ENCODE data around the gene LRRC45. TPM values are rescaled to one million over a fixed set of nuclear protein-coding genes. Genes with fewer than 3 reads are reported as not detected.

The LRRC45 gene
- total RNA-seq, 1 donor from 2014 or later = 14.3 TPM

GRCh38 chr17:82047914-82048570, 24.9 kb downstream of the LRRC45 start:
- DNase-seq (ENCODE audit: low spot score in 2 of 2) (no peak), FAIRE-seq (no peak)

GRCh38 chr17:82048571-82048971, 25.5 kb downstream of the LRRC45 start:
- no peak for DNase-seq (ENCODE audit: low spot score in 2 of 2)
- no peak for FAIRE-seq

DNA sequence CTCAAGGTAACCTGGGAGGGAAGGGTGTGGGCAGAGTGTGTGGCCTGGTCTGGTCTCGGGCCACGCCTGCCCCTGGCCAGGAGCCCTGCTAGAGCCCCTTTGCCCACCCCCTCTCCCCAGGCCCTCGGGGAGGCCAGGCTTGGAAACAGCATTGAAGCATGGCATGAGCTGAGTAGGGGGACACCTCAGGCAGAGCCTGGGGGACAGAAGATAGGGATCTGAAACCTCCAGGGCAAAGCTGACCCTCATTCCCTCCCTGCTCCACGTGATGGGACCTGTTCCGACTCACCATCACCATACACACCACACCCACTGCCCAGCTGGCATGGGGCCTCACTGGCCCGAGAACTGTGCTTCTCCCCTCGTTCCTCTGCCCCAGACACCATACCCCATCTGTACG, 26.0 kb downstream of the LRRC45 start:
- no peak for DNase-seq (ENCODE audit: low spot score in 2 of 2)
- FAIRE-seq = no peak

- no peak for DNase-seq (ENCODE audit: low spot score in 2 of 2)
- no peak for FAIRE-seq
Observed at GRCh38 chr17:82049521-82049971, 26.4 kb downstream of the LRRC45 start.

DNA sequence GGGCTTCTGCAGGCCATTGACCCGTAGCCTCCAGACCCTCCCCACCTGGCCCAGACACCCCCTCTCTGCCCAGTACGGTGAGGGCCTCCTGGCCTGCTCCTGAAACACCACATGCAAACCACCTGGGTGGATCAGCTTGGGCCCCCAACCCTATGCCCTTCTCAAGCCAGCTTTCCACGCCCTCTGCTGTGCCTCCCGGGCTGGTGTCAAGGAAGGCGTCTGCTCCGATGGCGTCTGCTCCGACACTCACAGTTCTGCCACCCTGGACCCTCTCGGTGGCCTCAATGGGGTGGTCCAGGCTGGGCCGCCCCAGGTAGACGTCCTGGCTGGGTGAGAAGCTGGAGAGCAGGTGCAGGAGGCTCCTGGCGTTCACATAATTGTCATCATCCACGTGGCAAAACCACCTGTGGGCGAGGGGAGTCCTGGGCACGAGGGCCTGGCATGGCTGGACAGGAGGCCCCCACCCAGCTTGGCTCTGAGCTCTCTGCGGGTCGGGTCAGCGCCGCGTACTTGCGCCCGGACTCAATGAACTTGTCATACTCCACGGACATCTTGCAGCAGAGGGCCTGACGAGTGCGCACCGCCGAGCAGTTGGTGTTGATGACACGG, 27.2 kb downstream of the LRRC45 start:
- FAIRE-seq = no peak

DNA sequence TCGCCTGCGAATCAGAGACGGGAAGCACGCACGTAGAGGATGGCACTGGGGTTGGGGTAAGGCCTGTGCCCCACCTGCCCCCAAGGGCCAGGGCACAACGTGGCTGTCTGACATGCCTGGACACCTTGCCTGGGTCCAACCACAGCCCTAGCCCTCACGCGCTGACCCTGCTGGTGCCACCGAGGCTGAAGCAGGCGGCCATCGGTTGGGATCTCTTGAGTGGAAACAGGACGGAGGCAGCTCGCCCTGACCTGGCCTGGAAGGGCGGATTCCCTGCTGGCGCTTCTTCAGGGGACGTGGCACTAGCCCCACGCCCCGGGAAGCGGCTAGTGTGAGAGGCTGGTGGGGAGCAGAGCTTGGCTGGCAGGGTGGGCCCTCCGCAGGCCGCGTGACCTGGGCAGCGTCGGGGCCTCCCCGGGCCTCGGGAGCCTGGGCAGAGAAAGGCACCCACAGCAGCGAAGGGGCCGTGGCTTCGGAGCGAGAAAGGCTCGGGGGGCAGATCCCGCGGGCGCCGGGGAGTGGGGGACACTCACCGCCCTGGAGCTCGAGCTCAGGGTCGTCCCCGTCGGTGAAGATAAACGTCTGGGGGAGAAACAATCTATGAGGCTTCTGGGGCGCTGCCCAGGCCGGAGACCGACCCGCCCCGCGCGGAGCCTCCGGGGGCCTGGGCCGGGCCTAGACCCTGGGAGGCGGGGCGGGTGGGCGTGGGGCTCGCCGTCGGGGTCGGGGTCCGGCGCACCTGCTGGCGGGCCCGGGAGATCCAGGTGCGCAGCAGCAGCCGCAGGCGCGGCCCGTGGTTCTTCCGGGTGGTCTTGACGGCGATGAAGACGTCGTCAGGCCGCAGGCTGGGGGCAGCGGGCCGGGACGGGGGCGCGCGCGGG, 27.9 kb downstream of the LRRC45 start:
- FAIRE-seq = no peak
- peak in 1 of 2 donors; percentile 53 for DNase-seq (ENCODE audit: low spot score in 2 of 2)

More for the DNA sequence above, 27.2 kb downstream of the LRRC45 start:
- DNase-seq (ENCODE audit: low spot score in 2 of 2) = no peak

- DNase-seq (ENCODE audit: low spot score in 2 of 2) = peak; percentile 98 to 99
- no peak for FAIRE-seq
Observed at GRCh38 chr17:82051776-82052637, 28.9 kb downstream of the LRRC45 start, which contains the start of the genes GPS1 and RFNG. Gene GPS1 (plus strand): TSS chr17:82051898. CDS start chr17:82051932, 34 bp downstream. Gene RFNG (minus strand): TSS chr17:82051811. CDS start chr17:82051766, 45 bp downstream.

- FAIRE-seq = no peak
- no peak for DNase-seq (ENCODE audit: low spot score in 2 of 2)
Observed at GRCh38 chr17:82052638-82053059, 29.5 kb downstream of the LRRC45 start.

- FAIRE-seq (no peak), DNase-seq (ENCODE audit: low spot score in 2 of 2) (no peak)
Observed at GRCh38 chr17:82053130-82053529, 30.0 kb downstream of the LRRC45 start.

GRCh38 chr17:82053556-82054263, 30.6 kb downstream of the LRRC45 start:
- DNase-seq (ENCODE audit: low spot score in 2 of 2) (no peak), FAIRE-seq (no peak)

- FAIRE-seq (no peak), DNase-seq (ENCODE audit: low spot score in 2 of 2) (no peak)
Observed at GRCh38 chr17:82054351-82055022, 31.4 kb downstream of the LRRC45 start.

DNA sequence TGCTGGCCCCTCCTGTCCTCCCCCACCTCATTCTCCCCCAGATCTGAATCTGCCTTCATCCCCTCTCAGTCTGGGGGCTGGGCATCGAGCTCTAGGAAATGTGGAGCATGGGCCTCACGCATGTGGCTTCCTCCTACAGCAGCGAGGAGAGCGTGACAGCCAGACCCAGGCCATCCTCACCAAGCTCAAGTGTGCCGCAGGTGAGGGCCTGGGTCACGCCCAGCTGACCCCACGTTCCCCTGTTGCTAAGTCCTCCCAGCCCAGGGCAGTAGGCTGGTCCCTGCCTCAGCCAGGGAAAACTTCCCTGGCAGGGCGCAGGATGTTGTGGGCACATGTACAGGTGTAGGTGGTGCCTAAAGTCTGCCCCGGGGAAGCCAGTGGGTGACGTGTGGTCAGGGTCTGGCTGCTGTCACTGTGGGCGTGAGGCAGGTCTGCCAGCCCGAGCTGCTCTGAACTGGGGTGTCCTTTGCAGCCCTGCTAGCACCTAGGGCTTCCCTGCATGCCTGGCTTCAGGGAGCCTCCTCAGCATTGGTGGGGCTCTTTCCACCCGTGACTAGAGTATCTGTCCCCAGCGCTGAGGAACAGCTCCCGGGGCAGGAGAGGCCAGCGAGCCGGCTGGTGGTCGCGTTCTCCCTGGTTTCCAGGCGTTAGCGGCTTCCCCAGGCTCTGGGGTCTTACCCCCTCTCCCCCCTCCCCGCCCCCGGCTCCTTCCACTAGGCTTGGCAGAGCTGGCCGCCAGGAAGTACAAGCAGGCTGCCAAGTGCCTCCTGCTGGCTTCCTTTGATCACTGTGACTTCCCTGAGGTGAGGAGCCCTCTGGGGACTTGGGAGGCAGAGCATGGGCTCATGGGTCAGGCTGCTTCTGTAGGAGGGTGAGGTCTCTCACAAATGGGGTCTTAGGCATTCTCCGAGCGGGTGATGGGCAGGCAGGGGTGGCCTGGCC, 32.2 kb downstream of the LRRC45 start:
- no peak for DNase-seq (ENCODE audit: low spot score in 2 of 2)
- FAIRE-seq = no peak

DNA sequence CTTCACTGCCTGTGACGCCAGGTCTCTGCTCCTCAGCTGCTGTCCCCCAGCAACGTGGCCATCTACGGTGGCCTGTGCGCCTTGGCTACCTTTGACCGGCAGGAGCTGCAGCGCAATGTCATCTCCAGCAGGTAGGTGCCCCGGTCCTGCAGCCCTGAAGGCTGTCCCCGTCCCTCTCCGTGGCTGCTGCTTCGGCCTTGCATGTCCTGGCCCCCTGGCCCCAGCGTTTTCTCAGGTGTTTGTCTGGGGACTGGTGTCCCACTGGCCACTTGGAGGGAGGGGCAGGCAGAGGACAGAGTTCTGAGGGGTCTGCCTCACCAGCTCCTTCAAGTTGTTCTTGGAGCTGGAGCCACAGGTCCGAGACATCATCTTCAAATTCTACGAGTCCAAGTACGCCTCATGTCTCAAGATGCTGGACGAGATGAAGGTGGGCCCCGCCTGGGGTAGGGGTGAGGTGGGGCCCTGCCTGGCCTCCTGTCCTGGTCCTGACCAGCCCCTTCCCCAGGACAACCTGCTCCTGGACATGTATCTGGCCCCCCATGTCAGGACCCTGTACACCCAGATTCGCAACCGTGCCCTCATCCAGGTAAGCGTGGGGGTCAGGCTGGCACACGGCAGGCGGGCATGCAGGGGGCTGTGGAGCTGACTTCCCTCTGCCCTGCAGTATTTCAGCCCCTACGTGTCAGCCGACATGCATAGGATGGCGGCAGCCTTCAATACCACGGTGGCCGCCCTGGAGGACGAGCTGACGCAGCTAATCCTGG, 33.0 kb downstream of the LRRC45 start:
- FAIRE-seq = no peak
- no peak for DNase-seq (ENCODE audit: low spot score in 2 of 2)

GRCh38 chr17:82056729-82057621, 33.9 kb downstream of the LRRC45 start:
- FAIRE-seq = no peak
- no peak for DNase-seq (ENCODE audit: low spot score in 2 of 2)

GRCh38 chr17:82058230-82058854, 35.2 kb downstream of the LRRC45 start:
- no peak for DNase-seq (ENCODE audit: low spot score in 2 of 2)

DNA sequence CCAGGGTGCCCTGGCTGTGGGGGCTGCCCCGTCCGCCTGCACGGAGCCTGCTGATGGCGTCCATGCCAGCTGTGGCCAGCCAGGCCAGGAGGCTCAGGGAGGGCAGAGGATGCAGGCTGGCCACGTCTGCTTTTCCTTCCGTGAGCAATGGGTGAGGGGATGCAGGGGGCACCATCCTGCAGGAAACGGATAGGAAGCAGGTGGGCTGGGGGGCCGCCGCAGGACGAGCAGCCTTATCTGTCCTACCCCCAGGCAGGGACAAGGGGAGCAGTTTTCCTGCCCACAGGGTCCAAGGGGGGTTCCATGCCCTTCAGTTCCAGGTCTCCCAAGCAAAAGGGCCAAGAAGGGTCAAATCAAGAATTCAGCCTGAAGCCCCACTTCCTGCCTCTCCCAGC, 35.7 kb downstream of the LRRC45 start:
- no peak for FAIRE-seq
- DNase-seq (ENCODE audit: low spot score in 2 of 2) = no peak

More at GRCh38 chr17:82058230-82058854, 35.2 kb downstream of the LRRC45 start:
- FAIRE-seq = no peak

Measured in frontal cortex (tissue), 4 donors.